WERI-Rb-1 (cell line): ENCODE measurements around the gene CDT1.

Source experiments
- DNase-seq: peaks from one replicate; pipeline ENCODE4 v3.0.0-alpha.2; 2020
- H3K27ac ChIP-seq: fragments of 250-450 bp; sonication (Bioruptor Pico); 2 replicates; pipeline ENCODE4 v1.5.1; 2020; ENCODE audit warnings: mild to moderate bottlenecking, moderate library complexity
- H3K27me3 ChIP-seq: fragments of 250-450 bp; sonication (Bioruptor Pico); 2 replicates; pipeline ENCODE4 v1.5.1; 2021; ENCODE audit warnings: mild to moderate bottlenecking, low read depth, moderate library complexity; ENCODE audit not compliant: insufficient read depth, severe bottlenecking
- H3K36me3 ChIP-seq: fragments of 250-450 bp; sonication (Bioruptor Pico); 2 replicates; pipeline ENCODE4 v1.5.1; 2020; ENCODE audit warnings: mild to moderate bottlenecking, moderate library complexity
- H3K4me3 ChIP-seq: 2 replicates; pipeline ENCODE4 v1.5.1; 2011; ENCODE audit warnings: low read depth, mild to moderate bottlenecking, control low read depth, low read length
- H3K9me3 ChIP-seq: fragments of 250-450 bp; sonication (Bioruptor Pico); 2 replicates; pipeline ENCODE4 v1.5.1; 2021; ENCODE audit warnings: mild to moderate bottlenecking, moderate library complexity; ENCODE audit not compliant: severe bottlenecking
- TF ChIP-seq, protein P1 (sequence below): IDR thresholded peaks from 2 replicates; pipeline ENCODE4 v1.5.1; 2011; ENCODE audit warnings: low read depth, mild to moderate bottlenecking, control low read depth, inconsistent platforms, low read length

CDT1 gene

DNA sequence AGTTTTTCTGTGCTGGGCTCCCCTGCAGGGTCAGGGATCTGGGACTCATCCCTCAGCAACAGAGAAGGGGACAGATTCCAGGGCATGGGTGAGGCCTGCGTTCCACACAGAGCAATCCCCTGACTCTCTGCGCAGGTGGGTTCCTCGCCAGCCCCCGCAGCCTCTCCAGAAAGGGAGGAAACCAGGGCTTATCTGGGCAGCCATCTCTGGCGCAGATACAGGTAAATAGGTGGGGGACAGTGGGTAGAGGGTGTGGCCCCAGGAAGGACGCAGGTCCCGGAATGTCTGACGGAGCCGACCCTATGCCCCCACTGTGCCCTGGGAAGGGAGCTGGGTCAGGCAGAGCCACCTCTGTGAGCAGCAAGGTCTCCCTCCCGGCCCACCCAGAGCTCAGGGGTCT, 41.8 kb upstream of the CDT1 start:
- no peaks in the 10 kb centered on the region for H3K27me3 ChIP-seq
- no peaks in the 10 kb centered on the region for H3K9me3 ChIP-seq
- no peaks in the 10 kb centered on the region for H3K36me3 ChIP-seq
- H3K4me3 ChIP-seq, result no peak overlapping the region
- TF ChIP-seq, protein P1, sequence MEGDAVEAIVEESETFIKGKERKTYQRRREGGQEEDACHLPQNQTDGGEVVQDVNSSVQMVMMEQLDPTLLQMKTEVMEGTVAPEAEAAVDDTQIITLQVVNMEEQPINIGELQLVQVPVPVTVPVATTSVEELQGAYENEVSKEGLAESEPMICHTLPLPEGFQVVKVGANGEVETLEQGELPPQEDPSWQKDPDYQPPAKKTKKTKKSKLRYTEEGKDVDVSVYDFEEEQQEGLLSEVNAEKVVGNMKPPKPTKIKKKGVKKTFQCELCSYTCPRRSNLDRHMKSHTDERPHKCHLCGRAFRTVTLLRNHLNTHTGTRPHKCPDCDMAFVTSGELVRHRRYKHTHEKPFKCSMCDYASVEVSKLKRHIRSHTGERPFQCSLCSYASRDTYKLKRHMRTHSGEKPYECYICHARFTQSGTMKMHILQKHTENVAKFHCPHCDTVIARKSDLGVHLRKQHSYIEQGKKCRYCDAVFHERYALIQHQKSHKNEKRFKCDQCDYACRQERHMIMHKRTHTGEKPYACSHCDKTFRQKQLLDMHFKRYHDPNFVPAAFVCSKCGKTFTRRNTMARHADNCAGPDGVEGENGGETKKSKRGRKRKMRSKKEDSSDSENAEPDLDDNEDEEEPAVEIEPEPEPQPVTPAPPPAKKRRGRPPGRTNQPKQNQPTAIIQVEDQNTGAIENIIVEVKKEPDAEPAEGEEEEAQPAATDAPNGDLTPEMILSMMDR, result no peak
- no peak for DNase-seq
- no peak overlapping the region for H3K27ac ChIP-seq

DNA sequence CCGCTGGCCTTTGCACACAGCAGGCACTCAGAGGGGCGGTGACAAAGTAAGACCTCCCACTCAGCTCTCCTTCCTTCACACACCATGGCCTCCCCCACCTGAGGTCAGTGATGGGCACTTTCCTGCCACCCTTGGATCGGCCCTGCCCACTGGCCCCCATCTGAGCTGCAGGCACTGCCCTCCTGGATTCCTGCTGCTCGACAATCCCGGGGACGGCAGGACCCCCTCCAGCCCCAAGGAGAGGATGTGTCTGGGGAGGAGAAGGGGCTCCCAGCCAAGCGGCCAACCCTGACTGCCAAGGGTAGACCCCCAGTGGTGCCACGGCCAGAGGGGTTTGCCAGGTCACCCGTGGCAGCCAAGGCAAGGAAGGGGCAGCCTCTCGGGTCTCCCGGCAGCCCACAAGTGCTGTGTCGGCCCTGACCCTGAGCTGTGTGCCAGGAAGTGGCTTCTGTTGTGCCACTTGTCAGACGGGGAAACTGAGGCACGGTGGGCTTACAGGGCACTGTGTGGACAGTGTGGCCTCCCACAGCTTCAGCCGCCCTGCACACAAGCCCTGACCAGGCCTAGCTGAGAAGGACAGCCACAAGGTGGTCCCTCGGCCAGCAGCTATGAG, 41.2 kb upstream of the CDT1 start:
- TF ChIP-seq, protein P1, result no peak
- H3K36me3 ChIP-seq, result no peaks in the 10 kb centered on the region
- no peaks in the 10 kb centered on the region for H3K27me3 ChIP-seq
- DNase-seq, result no peak
- H3K9me3 ChIP-seq, result no peaks in the 10 kb centered on the region
- H3K27ac ChIP-seq, result no peak overlapping the region
- H3K4me3 ChIP-seq, result no peak overlapping the region

DNA sequence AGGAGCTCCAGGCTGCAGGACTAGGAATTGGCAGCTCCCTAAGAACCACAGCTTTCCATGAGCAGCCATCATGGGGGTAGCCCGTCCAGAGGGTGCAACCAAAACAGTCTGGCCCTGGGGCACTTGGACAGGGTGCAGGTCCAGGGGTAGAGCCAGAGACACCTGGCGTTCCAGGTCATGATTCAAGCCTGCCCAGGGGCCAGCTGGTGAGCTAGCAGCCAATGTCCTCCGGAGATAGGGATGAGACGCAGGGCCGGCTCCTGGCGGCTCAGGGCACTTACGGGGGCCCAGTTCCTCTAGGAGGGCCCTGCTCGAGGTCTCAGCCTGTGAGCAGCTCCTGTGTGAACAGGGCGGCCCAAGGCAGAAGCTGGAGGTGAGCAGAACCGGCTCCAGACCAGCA, 40.6 kb upstream of the CDT1 start:
- Histone ChIP-seq H3K9me3 (no peaks in the 10 kb centered on the region), H3K27me3 (no peaks in the 10 kb centered on the region), H3K4me3 (no peak overlapping the region), H3K36me3 (no peaks in the 10 kb centered on the region), H3K27ac (no peak overlapping the region)
- TF ChIP-seq, protein P1, result no peak
- DNase-seq, result no peak

DNA sequence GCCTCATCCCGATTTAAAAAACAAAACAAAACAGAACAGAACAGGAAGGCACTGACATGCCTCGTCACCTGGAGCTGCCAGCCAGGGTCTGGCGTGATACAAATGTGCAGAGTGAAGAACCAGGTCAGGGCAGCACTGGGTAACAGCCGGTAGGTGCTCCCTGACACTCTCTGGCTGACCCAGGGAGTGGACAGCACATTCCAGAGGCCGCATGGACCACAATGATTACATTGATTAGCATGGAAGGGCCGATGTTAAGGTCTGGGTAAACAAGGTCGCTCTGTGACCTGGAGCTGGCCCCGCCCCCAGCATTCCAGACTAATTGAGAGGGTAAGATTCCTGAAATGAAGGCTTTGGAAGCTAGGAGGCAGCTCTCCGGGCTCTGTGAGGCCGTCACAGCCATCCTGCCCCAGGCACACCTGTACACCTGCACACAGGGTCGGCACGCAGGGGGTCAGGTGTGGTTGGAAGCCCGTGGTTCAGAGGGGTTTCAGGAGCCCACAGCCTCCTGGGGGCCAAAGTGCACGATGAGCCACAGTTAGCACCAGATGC, 40.0 kb upstream of the CDT1 start:
- TF ChIP-seq, protein P1, result no peak
- DNase-seq, result no peak
- Histone ChIP-seq H3K27me3 (no peaks in the 10 kb centered on the region), H3K9me3 (no peaks in the 10 kb centered on the region), H3K4me3 (no peak overlapping the region), H3K36me3 (no peaks in the 10 kb centered on the region), H3K27ac (no peak overlapping the region)

DNA sequence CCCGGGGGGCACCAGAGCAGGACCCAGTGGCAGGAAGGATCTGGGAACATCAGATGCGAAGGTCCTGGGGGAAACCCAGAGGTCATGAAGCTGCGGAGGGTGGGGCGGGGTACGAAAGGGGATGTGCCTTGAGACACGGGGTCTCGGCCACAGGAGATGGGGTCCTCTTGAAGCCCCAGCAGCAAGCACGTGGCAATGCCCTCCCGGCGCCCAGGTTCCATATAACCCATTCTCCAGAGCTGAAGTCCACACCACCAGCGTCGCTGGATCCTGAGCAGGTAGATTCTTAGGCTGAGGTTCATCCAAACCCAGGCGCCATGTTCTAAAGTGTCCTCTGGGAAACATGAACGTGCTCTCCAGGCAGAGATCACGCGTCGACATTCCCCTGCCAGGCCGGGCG, 39.5 kb upstream of the CDT1 start:
- H3K36me3 ChIP-seq, result no peaks in the 10 kb centered on the region
- no peak for DNase-seq
- H3K27me3 ChIP-seq, result no peaks in the 10 kb centered on the region
- H3K4me3 ChIP-seq, result no peak overlapping the region
- no peak overlapping the region for H3K27ac ChIP-seq
- TF ChIP-seq, protein P1, result no peak
- no peaks in the 10 kb centered on the region for H3K9me3 ChIP-seq

DNA sequence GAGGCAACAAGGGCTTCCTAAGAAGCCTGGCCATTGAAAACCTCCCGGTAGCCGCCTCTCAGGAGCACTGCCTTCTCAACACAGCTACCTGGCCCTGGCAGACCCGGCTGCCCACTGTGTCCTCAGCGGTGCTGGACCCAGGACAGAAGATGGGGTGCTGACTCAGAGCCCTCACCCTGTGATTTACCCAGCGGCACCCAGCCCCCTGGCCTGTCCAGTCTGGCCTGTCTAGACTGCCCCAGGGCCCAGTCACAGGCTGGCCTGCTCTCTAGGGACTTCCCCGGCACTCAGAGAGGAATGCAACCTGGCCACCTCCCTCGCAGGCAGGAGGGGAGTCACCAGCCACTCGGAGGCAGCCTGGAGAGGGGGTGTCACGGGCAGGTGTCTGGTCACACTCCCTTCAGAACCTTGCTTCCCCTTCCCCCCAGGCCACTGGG, 38.7 kb upstream of the CDT1 start:
- TF ChIP-seq, protein P1, result no peak
- Histone ChIP-seq H3K27ac (no peak overlapping the region), H3K9me3 (no peaks in the 10 kb centered on the region), H3K4me3 (no peak overlapping the region), H3K36me3 (no peaks in the 10 kb centered on the region), H3K27me3 (no peaks in the 10 kb centered on the region)
- DNase-seq, result no peak
